Measurements from ENCODE around the gene CFAP91.

The CFAP91 gene

DNA sequence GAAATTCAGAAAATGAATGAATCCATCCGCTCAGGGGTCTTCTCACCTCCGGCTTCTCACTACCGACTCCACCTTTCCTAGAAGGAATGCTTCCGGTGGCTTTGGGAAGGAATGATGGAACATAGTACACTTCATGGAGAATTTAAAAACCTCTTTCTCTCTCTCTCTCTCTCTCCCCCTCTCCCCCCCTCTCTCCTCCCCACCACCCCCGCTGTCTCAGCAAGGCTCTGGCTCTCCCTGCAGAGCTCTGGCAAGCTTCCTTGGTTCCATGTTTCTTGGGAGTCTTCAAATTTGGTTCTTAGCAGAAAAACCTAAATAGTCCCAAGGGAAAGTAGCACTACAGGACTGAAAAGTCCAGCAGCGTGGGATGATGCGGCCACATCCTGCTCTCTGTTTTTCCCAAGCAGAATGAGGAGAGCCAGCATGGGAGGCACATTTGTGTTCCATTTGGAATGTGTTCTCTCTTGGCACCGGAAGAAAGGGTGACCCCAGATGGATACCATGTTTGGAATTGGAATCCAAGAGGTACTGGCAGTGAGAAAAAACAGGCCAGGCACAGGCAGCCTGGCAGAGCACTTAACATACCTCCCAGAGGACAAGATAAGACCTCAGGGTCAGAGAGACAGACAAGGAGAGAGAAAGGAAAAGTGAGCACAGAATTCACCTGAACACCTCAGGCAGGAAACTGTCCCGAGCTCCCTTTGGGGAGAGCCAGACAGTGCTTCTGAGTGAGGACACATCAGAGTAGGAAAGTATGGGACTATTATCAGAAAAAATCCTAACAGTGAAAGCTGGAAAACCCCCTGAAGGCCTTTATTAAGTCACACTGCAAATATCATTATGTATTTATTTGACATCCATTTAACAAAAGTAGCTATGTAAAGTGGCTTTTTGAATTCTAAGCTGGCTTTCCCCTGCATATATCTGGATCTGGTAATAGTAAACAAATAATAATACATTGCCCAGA, 42.1 kb upstream of the CFAP91 start, which contains the start of gene POPDC2:
TSS of gene POPDC2 (minus strand) at position 116 of the 967 bp plus-strand sequence. CDS start 166 bp downstream, outside the sequence.
- Histone ChIP-seq H3K27me3 (no peaks in the 10 kb centered on the region), H3K36me3 (peaks cover under 1% of the 10 kb centered on the region), H3K4me3 (ENCODE audit: low read depth in 1 of 2, low read length in 1 of 2) (no peak within 1 kb of the TSS), H3K9me3 (no peaks in the 10 kb centered on the region), H3K27ac (no peak within 1 kb of the TSS), H3K4me1 (ENCODE audit: control insufficient read depth in 1 of 2, insufficient read depth in 1 of 2, low read depth in 1 of 2, low read length in 1 of 2) (no peaks in the 10 kb centered on the region)
- no peak for TF ChIP-seq CTCF (IDR thresholded peaks at IDR 0.05)

- H3K4me3 ChIP-seq (ENCODE audit: low read depth in 1 of 2, low read length in 1 of 2), result no peak overlapping the region
- no peaks in the 10 kb centered on the region for H3K27me3 ChIP-seq
- TF ChIP-seq CTCF (IDR thresholded peaks at IDR 0.05), result no peak
- H3K36me3 ChIP-seq, result peaks cover 8% of the 10 kb centered on the region
- H3K27ac ChIP-seq, result no peak overlapping the region
- no peaks in the 10 kb centered on the region for H3K9me3 ChIP-seq
- no peaks in the 10 kb centered on the region for H3K4me1 ChIP-seq (ENCODE audit: control insufficient read depth in 1 of 2, insufficient read depth in 1 of 2, low read depth in 1 of 2, low read length in 1 of 2)
Observed at GRCh38 chr3:119662604-119663373, 40.0 kb upstream of the CFAP91 start.

DNA sequence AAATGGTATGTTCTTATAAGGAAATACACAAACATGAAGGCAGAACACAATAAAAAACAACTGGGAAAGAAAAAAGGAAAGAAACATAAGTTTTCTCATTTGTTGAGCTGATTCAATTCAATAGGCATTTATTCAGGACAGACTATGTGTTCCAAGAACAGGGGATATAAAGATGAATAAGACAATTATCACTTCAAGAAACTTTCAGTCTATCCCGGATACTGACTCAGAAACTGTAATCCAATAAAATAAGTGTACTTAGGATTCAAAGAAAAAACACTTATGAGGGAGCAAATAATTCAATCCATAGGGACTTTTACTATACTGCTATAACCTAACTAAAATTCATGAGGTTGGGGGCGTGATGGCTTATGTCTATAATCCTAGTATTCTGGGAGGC, 38.9 kb upstream of the CFAP91 start:
- Histone ChIP-seq H3K4me1 (ENCODE audit: control insufficient read depth in 1 of 2, insufficient read depth in 1 of 2, low read depth in 1 of 2, low read length in 1 of 2) (no peaks in the 10 kb centered on the region), H3K9me3 (no peaks in the 10 kb centered on the region), H3K27ac (no peak overlapping the region), H3K27me3 (no peaks in the 10 kb centered on the region), H3K36me3 (peaks cover 17% of the 10 kb centered on the region), H3K4me3 (ENCODE audit: low read depth in 1 of 2, low read length in 1 of 2) (no peak overlapping the region)
- no peak for TF ChIP-seq CTCF (IDR thresholded peaks at IDR 0.05)

- Histone ChIP-seq H3K4me3 (ENCODE audit: low read depth in 1 of 2, low read length in 1 of 2) (no peak overlapping the region), H3K27ac (no peak overlapping the region), H3K4me1 (ENCODE audit: control insufficient read depth in 1 of 2, insufficient read depth in 1 of 2, low read depth in 1 of 2, low read length in 1 of 2) (no peaks in the 10 kb centered on the region), H3K36me3 (peaks cover 22% of the 10 kb centered on the region), H3K9me3 (no peaks in the 10 kb centered on the region), H3K27me3 (no peaks in the 10 kb centered on the region)
- no peak for TF ChIP-seq CTCF (IDR thresholded peaks at IDR 0.05)
Observed at GRCh38 chr3:119664370-119664769, 38.5 kb upstream of the CFAP91 start.

DNA sequence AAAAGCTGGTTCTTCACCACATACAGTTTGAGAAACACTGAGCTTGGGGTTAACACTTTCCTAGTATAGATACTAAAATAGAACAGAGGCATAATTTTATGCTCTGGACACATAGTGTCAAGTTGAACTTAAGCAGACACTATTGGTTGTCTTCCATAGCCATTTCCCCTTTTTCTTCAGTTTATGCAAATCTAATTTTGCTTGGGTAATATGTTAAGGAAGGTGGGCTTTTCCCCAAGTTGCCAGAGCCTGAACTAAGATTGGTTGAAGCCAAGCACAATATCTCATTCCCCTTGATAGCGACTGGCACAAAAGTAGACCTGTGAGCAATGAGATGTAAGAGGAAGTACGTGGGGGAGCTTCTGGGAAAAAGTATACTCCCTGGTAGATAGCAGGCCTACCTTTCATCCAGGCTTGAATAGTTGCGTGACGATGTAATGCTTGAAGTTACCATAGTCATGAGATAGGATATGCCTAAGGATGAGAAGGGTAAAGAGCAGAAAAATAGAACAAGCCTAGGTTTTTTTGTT, 37.9 kb upstream of the CFAP91 start:
- no peak overlapping the region for H3K27ac ChIP-seq
- no peak for TF ChIP-seq CTCF (IDR thresholded peaks at IDR 0.05)
- peaks cover 27% of the 10 kb centered on the region for H3K36me3 ChIP-seq
- no peaks in the 10 kb centered on the region for H3K4me1 ChIP-seq (ENCODE audit: control insufficient read depth in 1 of 2, insufficient read depth in 1 of 2, low read depth in 1 of 2, low read length in 1 of 2)
- H3K4me3 ChIP-seq (ENCODE audit: low read depth in 1 of 2, low read length in 1 of 2), result no peak overlapping the region
- H3K9me3 ChIP-seq, result no peaks in the 10 kb centered on the region
- no peaks in the 10 kb centered on the region for H3K27me3 ChIP-seq

Measured in neutrophil (primary cell).